IMR-90 (cell line): ENCODE results near the gene COL18A1. TPM values are rescaled to one million over a fixed set of nuclear protein-coding genes. Genes with fewer than 3 reads are reported as not detected.
A peak's percentile ranks its signal among the peaks of the same experiment; 100 is the strongest.

Source experiments
- ATAC-seq: fragments of 200-7000 bp; cut with Tn5 transposase; 2 replicates; pipeline ENCODE4 v1.9.1; 2020; ENCODE audit warnings: low read depth, mild to moderate bottlenecking, moderate library complexity
- BruUV-seq: library from RNA; stranded (reverse); fragments of 400-500 nt; replicated peaks from 2 replicates; lab custom pipeline; 2021; lab: Mats Ljungman, UMichigan
- CTCF ChIA-PET: fragments of 300-600 bp; formaldehyde crosslinking; extraction: SDS; loops from one replicate; lab custom pipeline; 2021; ENCODE audit warnings: antibody characterized with exemption; lab: Yijun Ruan, JAX
- POLR2A ChIA-PET: fragments of 300-600 bp; sonication (Branson Sonifier 250); formaldehyde crosslinking; loops from one replicate; lab custom pipeline; 2022; ENCODE audit warnings: antibody characterized with exemption; ENCODE audit not compliant: unreplicated experiment; lab: Charles Lee
- DNase-seq: peaks from one replicate; pipeline ENCODE4 v3.0.0; 2013
- H2AFZ ChIP-seq: replicated peaks from 2 replicates; pipeline ENCODE3; 2013; ENCODE audit warnings: low read length, mild to moderate bottlenecking; ENCODE audit not compliant: poor library complexity
- H2AK5ac ChIP-seq: 2 replicates; pipeline ENCODE4 v1.6.1; 2013; ENCODE audit warnings: low read depth, low read length, inconsistent platforms
- H2AK9ac ChIP-seq: replicated peaks from 2 replicates; pipeline ENCODE3; 2013; ENCODE audit warnings: mild to moderate bottlenecking, low read depth, low read length, moderate library complexity; ENCODE audit not compliant: poor library complexity
- H2BK120ac ChIP-seq: 2 replicates; pipeline ENCODE4 v1.6.1; 2013; ENCODE audit warnings: low read depth, low read length, inconsistent platforms
- H2BK15ac ChIP-seq: 3 replicates; pipeline ENCODE4 v1.6.1; 2013; ENCODE audit warnings: low read depth, low read length, inconsistent platforms
- H2BK20ac ChIP-seq: 2 replicates; pipeline ENCODE4 v1.6.1; 2013; ENCODE audit warnings: low read depth, mild to moderate bottlenecking, inconsistent platforms, low read length, moderate library complexity
- H2BK5ac ChIP-seq: 2 replicates; pipeline ENCODE4 v1.6.1; 2013; ENCODE audit warnings: mild to moderate bottlenecking, low read depth, low read length, inconsistent platforms; ENCODE audit not compliant: poor library complexity, severe bottlenecking
- H3K14ac ChIP-seq: replicated peaks from 2 replicates; pipeline ENCODE4 v1.6.1; 2013; ENCODE audit warnings: low read depth, low read length, inconsistent platforms
- H3K18ac ChIP-seq: 2 replicates; pipeline ENCODE4 v1.6.1; 2013; ENCODE audit warnings: low read depth, low read length, control low read depth
- H3K23ac ChIP-seq: 2 replicates; pipeline ENCODE4 v1.6.1; 2013; ENCODE audit warnings: low read depth, low read length, inconsistent platforms
- H3K27ac ChIP-seq: 2 replicates; pipeline ENCODE4 v1.5.1; 2013; ENCODE audit warnings: mild to moderate bottlenecking, control low read depth, low read length; ENCODE audit not compliant: insufficient read depth
- H3K27me3 ChIP-seq: 2 replicates; pipeline ENCODE4 v1.6.1; 2013; ENCODE audit warnings: low read length; ENCODE audit not compliant: control insufficient read depth, insufficient read depth
- H3K36me3 ChIP-seq: 2 replicates; pipeline ENCODE4 v1.6.1; 2013; ENCODE audit warnings: low read length, mixed read lengths; ENCODE audit not compliant: control insufficient read depth, insufficient read depth
- H3K4ac ChIP-seq: 2 replicates; pipeline ENCODE4 v1.6.1; 2013; ENCODE audit warnings: low read depth, low read length, inconsistent platforms
- H3K4me1 ChIP-seq: 2 replicates; pipeline ENCODE4 v1.6.1; 2013; ENCODE audit warnings: low read length, mixed read lengths; ENCODE audit not compliant: control insufficient read depth, insufficient read depth
- H3K4me2 ChIP-seq: 2 replicates; pipeline ENCODE4 v1.6.1; 2013; ENCODE audit warnings: low read depth, mild to moderate bottlenecking, control low read depth, low read length, moderate library complexity
- H3K4me3 ChIP-seq: 2 replicates; pipeline ENCODE4 v1.5.1; 2013; ENCODE audit warnings: low read depth, mild to moderate bottlenecking, control low read depth, low read length, moderate library complexity; ENCODE audit not compliant: insufficient read depth
- H3K56ac ChIP-seq: 2 replicates; pipeline ENCODE4 v1.6.1; 2013; ENCODE audit warnings: low read length, inconsistent platforms; ENCODE audit not compliant: insufficient read depth; ENCODE audit errors: extremely low read depth
- H3K79me1 ChIP-seq, 2 experiments: 2 replicates each; pipeline ENCODE4 v1.6.1; 2013; ENCODE audit warnings: low read length in 2 of 2, inconsistent platforms in 1 of 2, low read depth in 1 of 2
- H3K9ac ChIP-seq: 2 replicates; pipeline ENCODE4 v1.6.1; 2013; ENCODE audit warnings: low read depth, low read length, control low read depth
- H3K9me1 ChIP-seq: 2 replicates; pipeline ENCODE4 v1.6.1; 2013; ENCODE audit warnings: low read length, inconsistent platforms; ENCODE audit not compliant: insufficient read depth
- H3K9me3 ChIP-seq: 2 replicates; pipeline ENCODE4 v1.6.1; 2013; ENCODE audit warnings: low read length; ENCODE audit not compliant: control insufficient read depth, insufficient read depth
- H4K20me1 ChIP-seq: 2 replicates; pipeline ENCODE4 v1.6.1; 2013; ENCODE audit warnings: low read length, inconsistent platforms; ENCODE audit not compliant: insufficient read depth
- H4K5ac ChIP-seq: 2 replicates; pipeline ENCODE4 v1.6.1; 2013; ENCODE audit warnings: mild to moderate bottlenecking, low read depth, low read length, control low read depth
- H4K8ac ChIP-seq, 2 experiments: 2 replicates each; pipeline ENCODE4 v1.6.1; 2013; ENCODE audit warnings: low read depth in 2 of 2, low read length in 2 of 2, control low read depth in 1 of 2, inconsistent platforms in 1 of 2
- H4K91ac ChIP-seq: 2 replicates; pipeline ENCODE4 v1.6.1; 2013; ENCODE audit warnings: low read depth, low read length, inconsistent platforms; ENCODE audit not compliant: insufficient read depth
- BHLHE40 ChIP-seq: fragments of 150-350 bp; IDR thresholded peaks from 2 replicates; pipeline ENCODE4 v1.6.1; 2016; ENCODE audit warnings: mild to moderate bottlenecking, low read depth, low read length
- ELK1 ChIP-seq: fragments of 150-350 bp; IDR thresholded peaks from 2 replicates; pipeline ENCODE4 v1.6.1; 2016; ENCODE audit warnings: low read depth, mild to moderate bottlenecking, low read length, moderate library complexity, borderline replicate concordance
- MAZ ChIP-seq: IDR thresholded peaks from 2 replicates; pipeline ENCODE4 v1.6.1; 2012; ENCODE audit warnings: low read depth, mild to moderate bottlenecking, low read length, improper control_type of control experiment, moderate library complexity, borderline replicate concordance
- NFE2L2 ChIP-seq: fragments of 150-350 bp; IDR thresholded peaks from 2 replicates; pipeline ENCODE4 v1.6.1; 2016; ENCODE audit warnings: low read depth, mild to moderate bottlenecking, low read length
- POLR2A ChIP-seq: IDR thresholded peaks from 2 replicates; pipeline ENCODE4 v1.6.1; 2012; ENCODE audit warnings: mild to moderate bottlenecking, low read depth, low read length
- RFX5 ChIP-seq: IDR thresholded peaks from 2 replicates; pipeline ENCODE4 v1.8.0; 2012; ENCODE audit warnings: low read depth, mild to moderate bottlenecking, low read length, moderate library complexity
- WGBS, 2 experiments: methylation state at CpG; one replicate each; pipeline versions ENCODE4 v1.1.5 to v1.1.7; 2013; ENCODE audit warnings: missing lambda C conversion rate in 2 of 2; ENCODE audit not compliant: insufficient read length in 1 of 2; ENCODE audit errors: extremely low coverage in 2 of 2; 5-methylcytosine and 5-hydroxymethylcytosine counted together
- dilution Hi-C: fragments of 300-500 bp; cut with HindIII; formaldehyde crosslinking; loops from one replicate; pipeline ENCODE4 v1.14.3; 2018; ENCODE audit warnings: low sequenced_read_pairs; ENCODE audit not compliant: unreplicated experiment
- in situ Hi-C: fragments of 300-500 bp; cut with MboI; formaldehyde crosslinking; loops from 3 replicates; pipeline ENCODE4 v1.14.3; 2019; ENCODE audit warnings: low sequenced_read_pairs, inconsistent platforms, mixed read lengths
- intact Hi-C: fragments of 100-400 bp; cut with micrococcal nuclease; formaldehyde crosslinking; loops from 2 replicates; pipeline ENCODE4 v1.10.0; 2022
- polyA plus RNA-seq, 3 experiments: library from polyadenylated mRNA; depleted of rRNA; stranded (reverse); fragments of >200 nt; gene quantifications; 2 replicates each; pipeline ENCODE4 v1.2.3, GENCODE V29; 2012; ENCODE audit warnings: low replicate concordance in 1 of 3
- total RNA-seq: library from RNA; depleted of rRNA; stranded (reverse); fragments of >200 nt; gene quantifications from 2 replicates; pipeline ENCODE4 v1.2.3, GENCODE V29; 2012

COL18A1 gene
- total and polyA plus RNA-seq, 2 of the 4 experiments (the other 2 are of a cell fraction): 4.3 to 46.7 TPM

GRCh38 chr21:45409466-45410150 lies 4.6 kb downstream of the COL18A1 start:
- no peak overlapping the region for H4K5ac ChIP-seq
- H2BK15ac ChIP-seq: no peak overlapping the region
- H4K8ac ChIP-seq: no peak overlapping the region
- H4K20me1 ChIP-seq: peaks cover 85% of the 10 kb centered on the region
- no peak overlapping the region for H3K4me3 ChIP-seq
- ATAC-seq (no peak), DNase-seq (no peak)
- H3K14ac ChIP-seq: no peak overlapping the region
- no peak overlapping the region for H2BK120ac ChIP-seq
- H3K27ac ChIP-seq: no peak overlapping the region
- no peak overlapping the region for H2AK5ac ChIP-seq
- CTCF ChIA-PET: no interaction called here
- in situ Hi-C loops (no loop called here), intact Hi-C loops (no loop called here), dilution Hi-C loops (no loop called here)
- no peak overlapping the region for H3K18ac ChIP-seq
- H2AK9ac ChIP-seq: peak overlapping the region; percentile 15
- no peak overlapping the region for H3K23ac ChIP-seq
- no peak overlapping the region for H2AFZ ChIP-seq
- H3K27me3 ChIP-seq: no peaks in the 10 kb centered on the region
- no peak overlapping the region for H3K4me2 ChIP-seq
- WGBS, 2 experiments: 91% methylated on average over 11 of the region's 29 CpGs; no CpG with 5 or more reads in 1 of the 2 experiments
- H2BK20ac ChIP-seq: no peak overlapping the region
- H3K36me3 ChIP-seq: peaks cover 2% of the 10 kb centered on the region
- POLR2A ChIA-PET: no interaction called here
- H3K9ac ChIP-seq: no peak overlapping the region
- H3K56ac ChIP-seq: no peak overlapping the region
- peaks cover 23 to 79% of the 10 kb centered on the region in 2 experiments for H3K79me1 ChIP-seq
- H2BK5ac ChIP-seq: no peak overlapping the region
- no peak for TF ChIP-seq NFE2L2
- no peak for TF ChIP-seq POLR2A
- TF ChIP-seq BHLHE40: no peak
- TF ChIP-seq MAZ: no peak
- no peak for TF ChIP-seq RFX5
- TF ChIP-seq ELK1: no peak
- H3K4ac ChIP-seq: no peak overlapping the region
- H3K4me1 ChIP-seq: peaks cover 18% of the 10 kb centered on the region; the same call in 1 of the 2 replicates
- no peak overlapping the region for H4K91ac ChIP-seq
- BruUV-seq: no TSS peak
- peaks cover 14% of the 10 kb centered on the region for H3K9me1 ChIP-seq
- H3K9me3 ChIP-seq: no peaks in the 10 kb centered on the region
